Thoracic aorta (tissue), 2 donors: ENCODE results near the gene TMEM54. TPM values are rescaled to one million over a fixed set of nuclear protein-coding genes. Genes with fewer than 3 reads are reported as not detected.

Experiments
- ATAC-seq: fragments of 150-250 bp; one replicate; pipeline ENCODE4 v1.8.0; 2017; ENCODE audit warnings: low read depth; ENCODE audit not compliant: insufficient number of reproducible peaks, low FRiP score
- DNase-seq: peaks from one replicate; pipeline ENCODE4 v3.0.0-alpha.2; 2020; ENCODE audit warnings: low spot score
- H3K27ac ChIP-seq, 2 donors: fragments of 200-600 bp; sonication (generic); 1 replicate in 1 of 2; 2 replicates in 1 of 2; pipeline ENCODE4 v1.5.1; 2016; ENCODE audit warnings: mild to moderate bottlenecking in 2 of 2, moderate library complexity in 2 of 2
- H3K27me3 ChIP-seq: fragments of 200-600 bp; sonication (generic); replicated peaks from 2 replicates; pipeline ENCODE4 v1.6.0; 2016; ENCODE audit warnings: mild to moderate bottlenecking; ENCODE audit not compliant: insufficient read depth
- H3K36me3 ChIP-seq: fragments of 200-600 bp; sonication (generic); one replicate; pipeline ENCODE4 v1.5.1; 2016
- H3K4me1 ChIP-seq, 2 donors: fragments of 200-600 bp; sonication (generic); 1 replicate in 1 of 2; 2 replicates in 1 of 2; pipeline versions ENCODE4 v1.5.1 to v1.6.0; 2016; ENCODE audit warnings: low read depth in 2 of 2, mild to moderate bottlenecking in 1 of 2; ENCODE audit not compliant: control insufficient read depth in 1 of 2
- H3K4me3 ChIP-seq: fragments of 200-600 bp; sonication (generic); 2 replicates; pipeline ENCODE4 v1.5.1; 2016; ENCODE audit warnings: mild to moderate bottlenecking
- H3K9me3 ChIP-seq: fragments of 200-600 bp; sonication (generic); 2 replicates; pipeline ENCODE4 v1.5.1; 2016
- CTCF ChIP-seq: fragments of 200-600 bp; sonication (generic); IDR thresholded peaks from one replicate; pipeline ENCODE4 v1.5.1; 2019; ENCODE audit warnings: antibody characterized with exemption
- total RNA-seq, 2 donors: library from RNA; depleted of rRNA; stranded (reverse); fragments of >200 nt; gene quantifications; one replicate each; pipeline versions ENCODE4 v1.1.0 to v1.2.3, GENCODE V29; 2016

Gene TMEM54
- total RNA-seq, 2 donors from 2014 or later: 28.1 to 56.6 TPM

GRCh38 chr1:32933742-32934322 lies 32.6 kb upstream of the TMEM54 start:
- Histone ChIP-seq H3K27ac (peak overlapping the region; percentile 43), H3K4me1 (peaks cover 5 to 6% of the 10 kb centered on the region in 2 donors), H3K4me3 (no peak overlapping the region), H3K27me3 (no peaks in the 10 kb centered on the region), H3K9me3 (no peaks in the 10 kb centered on the region), H3K36me3 (peaks cover 14% of the 10 kb centered on the region)
- ATAC-seq (no peak), DNase-seq (no peak)
- no peak for TF ChIP-seq CTCF

- DNase-seq (no peak), ATAC-seq (no peak)
- Histone ChIP-seq H3K4me3 (no peak overlapping the region), H3K4me1 (peaks cover 5 to 6% of the 10 kb centered on the region in 2 donors), H3K9me3 (no peaks in the 10 kb centered on the region), H3K36me3 (peaks cover 9% of the 10 kb centered on the region), H3K27ac (no peak overlapping the region), H3K27me3 (no peaks in the 10 kb centered on the region)
- no peak for TF ChIP-seq CTCF
These were observed 30.6 kb upstream of the TMEM54 start for GRCh38 chr1:32931760-32932159.

GRCh38 chr1:32929366-32929765 lies 28.2 kb upstream of the TMEM54 start:
- TF ChIP-seq CTCF: no peak
- ATAC-seq (no peak), DNase-seq (no peak)
- H3K4me1 ChIP-seq: peaks cover 5 to 14% of the 10 kb centered on the region in 2 donors
- no peak overlapping the region for H3K4me3 ChIP-seq
- no peaks in the 10 kb centered on the region for H3K36me3 ChIP-seq
- no peaks in the 10 kb centered on the region for H3K9me3 ChIP-seq
- no peaks in the 10 kb centered on the region for H3K27me3 ChIP-seq
- H3K27ac ChIP-seq: no peak overlapping the region

GRCh38 chr1:32928715-32929114 lies 27.5 kb upstream of the TMEM54 start:
- Histone ChIP-seq H3K4me3 (no peak overlapping the region), H3K27ac (no peak overlapping the region)
- ATAC-seq: no peak

GRCh38 chr1:32928285-32928684 lies 27.1 kb upstream of the TMEM54 start:
- no peak overlapping the region for H3K27ac ChIP-seq
- no peak for TF ChIP-seq CTCF
- no peaks in the 10 kb centered on the region for H3K9me3 ChIP-seq
- H3K4me3 ChIP-seq: no peak overlapping the region
- H3K27me3 ChIP-seq: no peaks in the 10 kb centered on the region
- H3K36me3 ChIP-seq: no peaks in the 10 kb centered on the region
- H3K4me1 ChIP-seq: peaks cover 0 to 7% of the 10 kb centered on the region in 2 donors
- DNase-seq (no peak), ATAC-seq (no peak)

More at GRCh38 chr1:32928715-32929114, 27.5 kb upstream of the TMEM54 start:
- no peak for DNase-seq
- no peaks in the 10 kb centered on the region for H3K27me3 ChIP-seq
- peaks cover under 1 to 10% of the 10 kb centered on the region in 2 donors for H3K4me1 ChIP-seq
- H3K36me3 ChIP-seq: no peaks in the 10 kb centered on the region
- no peak for TF ChIP-seq CTCF
- no peaks in the 10 kb centered on the region for H3K9me3 ChIP-seq
